ENCODE measurements around the gene SLC16A5.
"Not testable (repeated sequence)": the region's sequence is repeated elsewhere in the genome, so short reads cannot be mapped to it uniquely, and the experiment has no call there.

SLC16A5 gene

GRCh38 chr17:75135946-75136345, 48.2 kb downstream of the SLC16A5 start:
- DNase-seq, result no peak

GRCh38 chr17:75137762-75138161, 50.0 kb downstream of the SLC16A5 start:
- not testable (repeated sequence) for DNase-seq

GRCh38 chr17:75138519-75138918, 50.8 kb downstream of the SLC16A5 start:
- DNase-seq, result no peak

GRCh38 chr17:75142236-75142971, 54.6 kb downstream of the SLC16A5 start:
- DNase-seq, result no peak

GRCh38 chr17:75144816-75145512, 57.2 kb downstream of the SLC16A5 start:
- DNase-seq, result no peak

GRCh38 chr17:75146592-75146991, 58.8 kb downstream of the SLC16A5 start:
- no peak for DNase-seq

- DNase-seq, result no peak
Measured at GRCh38 chr17:75147878-75148546, 60.3 kb downstream of the SLC16A5 start.

- DNase-seq, result no peak
Measured at GRCh38 chr17:75151930-75152329, 64.2 kb downstream of the SLC16A5 start.

- DNase-seq, result no peak
Measured at GRCh38 chr17:75152523-75152921, 64.8 kb downstream of the SLC16A5 start.

- peak; percentile 29 for DNase-seq
Measured at GRCh38 chr17:75152922-75153779, 65.4 kb downstream of the SLC16A5 start.

- DNase-seq, result no peak
Measured at GRCh38 chr17:75153780-75154194, 66.0 kb downstream of the SLC16A5 start.

GRCh38 chr17:75154195-75155106, 66.7 kb downstream of the SLC16A5 start, which contains the start of gene JPT1:
Gene JPT1, minus strand, starts transcription at chr17:75154512. Its CDS starts 115 bp downstream, at chr17:75154397.
- peak; percentile 98 for DNase-seq

- DNase-seq, result no peak
Measured at GRCh38 chr17:75155191-75155601, 67.4 kb downstream of the SLC16A5 start.
